GM12878 (cell line): ENCODE data around the gene RAPGEF4. TPM values are rescaled to one million over a fixed set of nuclear protein-coding genes. Genes with fewer than 3 reads are reported as not detected.

Experiments used
- ATAC-seq: fragments of 200-7000 bp; cut with Tn5 transposase; 3 replicates; pipeline ENCODE4 v1.9.1; 2020; ENCODE audit warnings: mild to moderate bottlenecking, moderate library complexity
- BruUV-seq: library from RNA; stranded (reverse); fragments of 400-500 nt; replicated peaks from 2 replicates; lab custom pipeline; 2021; lab: Mats Ljungman, UMichigan
- CTCF ChIA-PET: fragments of 300-600 bp; sonication (Branson Sonifier 250); formaldehyde crosslinking; extraction: SDS; loops from one replicate; lab custom pipeline; 2021; ENCODE audit warnings: inconsistent platforms; lab: Yijun Ruan, JAX
- POLR2A ChIA-PET: fragments of 350-600 bp; formaldehyde crosslinking; extraction: SDS; loops from one replicate; lab custom pipeline; 2021; ENCODE audit warnings: inconsistent platforms; lab: Charles Lee
- RAD21 ChIA-PET: fragments of 300-600 bp; sonication (Branson Sonifier 250); formaldehyde crosslinking; loops from one replicate; lab custom pipeline; 2023; ENCODE audit warnings: antibody characterized with exemption; ENCODE audit not compliant: unreplicated experiment; lab: Charles Lee
- SMC1A ChIA-PET: fragments of 300-600 bp; sonication (Branson Sonifier 250); formaldehyde crosslinking; loops from one replicate; lab custom pipeline; 2023; ENCODE audit not compliant: unreplicated experiment, uncharacterized antibody; lab: Charles Lee
- DNase-seq: peaks from one replicate; pipeline ENCODE4 v3.0.0-alpha.2; 2011; ENCODE audit warnings: low read depth, low spot score
- FAIRE-seq: peaks from 3 replicates; lab custom pipeline; 2011; peaks lifted over from hg19 to GRCh38; lab: Jason Lieb, UNC
- H2AFZ ChIP-seq: 2 replicates; pipeline ENCODE4 v1.6.0; 2011; ENCODE audit warnings: low read depth, low read length, control low read depth; ENCODE audit not compliant: control insufficient read depth
- H3K27ac ChIP-seq: 2 replicates; pipeline ENCODE4 v1.5.1; 2011; ENCODE audit warnings: control low read depth; ENCODE audit not compliant: control insufficient read depth, insufficient read depth
- H3K27me3 ChIP-seq, 2 experiments: replicated peaks in 1 of 2; 2 replicates each; pipeline versions ENCODE4 v1.6.0 to v1.6.1; 2011; ENCODE audit warnings: low read length in 1 of 2; ENCODE audit not compliant: control insufficient read depth in 2 of 2, insufficient read depth in 2 of 2
- H3K36me3 ChIP-seq, 2 experiments: 2 replicates each; pipeline ENCODE4 v1.5.1; 2011; ENCODE audit warnings: low read length in 1 of 2; ENCODE audit not compliant: control insufficient read depth in 2 of 2, insufficient read depth in 2 of 2
- H3K4me1 ChIP-seq: 2 replicates; pipeline ENCODE4 v1.6.1; 2011; ENCODE audit warnings: mild to moderate bottlenecking, low read length, moderate library complexity, mixed read lengths; ENCODE audit not compliant: control insufficient read depth, insufficient read depth
- H3K4me2 ChIP-seq: 2 replicates; pipeline ENCODE4 v1.6.0; 2011; ENCODE audit warnings: control low read depth; ENCODE audit not compliant: control insufficient read depth, insufficient read depth
- H3K4me3 ChIP-seq: fragments of 200-600 bp; sonication (generic); 2 replicates; pipeline ENCODE4 v1.5.1; 2016
- H3K79me2 ChIP-seq: 2 replicates; pipeline ENCODE4 v1.6.0; 2011; ENCODE audit warnings: low read length; ENCODE audit not compliant: control insufficient read depth, insufficient read depth
- H3K9ac ChIP-seq: 2 replicates; pipeline ENCODE4 v1.8.0; 2011; ENCODE audit warnings: low read length, control low read depth, mixed read lengths; ENCODE audit not compliant: control insufficient read depth, insufficient read depth
- H3K9me3 ChIP-seq: replicated peaks from 3 replicates; pipeline ENCODE4 v1.5.1; 2011; ENCODE audit warnings: mild to moderate bottlenecking, low read length; ENCODE audit not compliant: control insufficient read depth, insufficient read depth
- H4K20me1 ChIP-seq: 2 replicates; pipeline ENCODE4 v1.6.0; 2011; ENCODE audit not compliant: control insufficient read depth, insufficient read depth
- EP300 ChIP-seq, 2 experiments: fragments of 150-350 bp in 1 of 2; IDR thresholded peaks; 2 replicates each; pipeline ENCODE4 v1.6.1; 2011 to 2012; ENCODE audit warnings: low read depth in 2 of 2, low read length in 2 of 2, borderline replicate concordance in 1 of 2, improper control_type of control experiment in 1 of 2, inconsistent platforms in 1 of 2; ENCODE audit not compliant: control insufficient read depth in 1 of 2
- LARP7 ChIP-seq: fragments of 450-650 bp; IDR thresholded peaks from 2 replicates; pipeline ENCODE4 v1.6.1; 2017; ENCODE audit warnings: mild to moderate bottlenecking
- RELA ChIP-seq: fragments of 450-650 bp; IDR thresholded peaks from 2 replicates; pipeline ENCODE4 v1.8.0; 2014; ENCODE audit warnings: borderline replicate concordance; ENCODE audit not compliant: partially characterized antibody
- SMC3 ChIP-seq: IDR thresholded peaks from 2 replicates; pipeline ENCODE4 v1.6.1; 2011; ENCODE audit warnings: low read length, improper control_type of control experiment, borderline replicate concordance
- WRNIP1 ChIP-seq: IDR thresholded peaks from 2 replicates; pipeline ENCODE4 v1.6.1; 2011; ENCODE audit warnings: low read depth, low read length, improper control_type of control experiment, borderline replicate concordance
- WGBS: methylation state at CpG from one replicate; pipeline ENCODE4 v1.1.6; 2016; ENCODE audit warnings: low lambda C conversion rate; ENCODE audit not compliant: insufficient replicate concordance, insufficient coverage; ENCODE audit errors: missing lambda C conversion rate; 5-methylcytosine and 5-hydroxymethylcytosine counted together
- in situ Hi-C: fragments of 300-500 bp; cut with MboI; formaldehyde crosslinking; loops from 9 replicates; pipeline ENCODE4 v1.14.3; 2018; ENCODE audit warnings: mixed read lengths
- intact Hi-C: fragments of 100-400 bp; cut with micrococcal nuclease; formaldehyde crosslinking; loops from one replicate; pipeline ENCODE4 v1.14.2; 2022; ENCODE audit not compliant: unreplicated experiment
- polyA plus RNA-seq, 11 experiments: library from polyadenylated mRNA; depleted of rRNA in 4 of 11; unstranded in 6 of 11; stranded (reverse) in 5 of 11; fragments of >200 nt; fragmentation: Nextera tagmentation in 4 of 11; fragmentation: Illumina TruSeq in 1 of 11; extraction: Ambion mirVana in 4 of 11; extraction: Trizol in 1 of 11; gene quantifications; 1 replicate in 1 of 11; 2 replicates in 10 of 11; pipeline versions ENCODE4 v1.2.1 to v1.2.3, GENCODE V29; 2011 to 2016; ENCODE audit warnings: inconsistent platforms in 2 of 11, missing spikeins in 2 of 11, low read depth in 1 of 11
- total RNA-seq, 4 experiments: library from RNA; depleted of rRNA in 3 of 4; stranded (reverse); fragments of >200 nt in 3 of 4; fragmentation: Illumina TruSeq in 1 of 4; extraction: Trizol in 1 of 4; gene quantifications; 2 replicates each; pipeline versions ENCODE4 v1.2.1 to v1.2.3, GENCODE V29; 2013 to 2021
- TF ChIP-seq, protein P1 (sequence below): IDR thresholded peaks from 2 replicates; pipeline ENCODE4 v1.6.1; 2012; ENCODE audit warnings: low read length, inconsistent platforms

RAPGEF4 gene
- total and polyA plus RNA-seq, 10 of the 15 experiments (the other 5 are each of a cell fraction or from before 2014, with no cell fraction given) = 0.18 TPM; not detected in 8

DNA sequence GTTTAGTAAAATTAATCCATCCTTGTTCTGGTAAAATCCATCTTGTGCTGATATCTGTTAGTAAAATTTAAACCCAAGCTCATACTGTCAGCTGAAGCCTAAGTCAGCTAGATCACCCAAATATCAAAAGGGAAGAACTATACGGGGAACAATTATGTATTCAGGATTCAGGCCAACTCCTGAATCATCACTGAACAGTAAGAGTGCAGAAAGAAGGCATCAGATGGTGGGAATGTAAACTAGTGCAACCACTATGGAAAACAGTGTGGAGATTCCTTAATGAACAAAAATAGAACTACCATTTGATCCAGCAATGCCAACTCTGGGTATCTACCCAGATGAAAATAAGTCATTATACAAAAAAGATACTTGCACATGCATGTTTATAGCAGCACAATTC is 81.8 kb downstream of the RAPGEF4 start:
- no TSS peak for BruUV-seq
- H3K4me2 ChIP-seq = no peak overlapping the region
- ATAC-seq (no peak), FAIRE-seq (no peak), DNase-seq (no peak)
- no peaks in the 10 kb centered on the region; the same call in 1 of the 2 replicates for H4K20me1 ChIP-seq
- ChIA-PET POLR2A (no interaction called here), SMC1A (interaction anchor here (0.7 kb wide), 1 partner anchor 1608 kb away, joined by 4 read pairs; no protein-coding TSS in a partner anchor), RAD21 (no interaction called here), CTCF (interaction anchor here (0.8 kb wide), 1 partner anchor 113 kb away, joined by 3 read pairs; no protein-coding TSS in a partner anchor)
- TF ChIP-seq EP300 (IDR thresholded peaks at IDR 0.05; ENCODE audit: borderline replicate concordance in 1 of 2, control insufficient read depth in 1 of 2, low read depth in 2 of 2, low read length in 2 of 2) = no peak
- TF ChIP-seq RELA = no peak
- TF ChIP-seq, protein P1, sequence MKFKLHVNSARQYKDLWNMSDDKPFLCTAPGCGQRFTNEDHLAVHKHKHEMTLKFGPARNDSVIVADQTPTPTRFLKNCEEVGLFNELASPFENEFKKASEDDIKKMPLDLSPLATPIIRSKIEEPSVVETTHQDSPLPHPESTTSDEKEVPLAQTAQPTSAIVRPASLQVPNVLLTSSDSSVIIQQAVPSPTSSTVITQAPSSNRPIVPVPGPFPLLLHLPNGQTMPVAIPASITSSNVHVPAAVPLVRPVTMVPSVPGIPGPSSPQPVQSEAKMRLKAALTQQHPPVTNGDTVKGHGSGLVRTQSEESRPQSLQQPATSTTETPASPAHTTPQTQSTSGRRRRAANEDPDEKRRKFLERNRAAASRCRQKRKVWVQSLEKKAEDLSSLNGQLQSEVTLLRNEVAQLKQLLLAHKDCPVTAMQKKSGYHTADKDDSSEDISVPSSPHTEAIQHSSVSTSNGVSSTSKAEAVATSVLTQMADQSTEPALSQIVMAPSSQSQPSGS = no peak
- TF ChIP-seq SMC3 = no peak
- TF ChIP-seq LARP7 = no peak
- H3K4me3 ChIP-seq = no peak overlapping the region
- H3K9ac ChIP-seq = no peak overlapping the region
- H3K27ac ChIP-seq = no peak overlapping the region
- in situ Hi-C loops = loop anchor here (25.0 kb wide), 1 partner anchor 120 kb away; no protein-coding TSS in a partner anchor
- WGBS = 0% methylated on average over 1 of the region's 1 CpG
- no peaks in the 10 kb centered on the region for H3K36me3 ChIP-seq
- no peaks in the 10 kb centered on the region for H3K4me1 ChIP-seq
- H3K79me2 ChIP-seq = no peaks in the 10 kb centered on the region
- H3K9me3 ChIP-seq = no peaks in the 10 kb centered on the region
- no peaks in the 10 kb centered on the region; a peak in 1 of 4 replicates for H3K27me3 ChIP-seq
- no peak overlapping the region for H2AFZ ChIP-seq
- intact Hi-C loops = no loop called here

DNA sequence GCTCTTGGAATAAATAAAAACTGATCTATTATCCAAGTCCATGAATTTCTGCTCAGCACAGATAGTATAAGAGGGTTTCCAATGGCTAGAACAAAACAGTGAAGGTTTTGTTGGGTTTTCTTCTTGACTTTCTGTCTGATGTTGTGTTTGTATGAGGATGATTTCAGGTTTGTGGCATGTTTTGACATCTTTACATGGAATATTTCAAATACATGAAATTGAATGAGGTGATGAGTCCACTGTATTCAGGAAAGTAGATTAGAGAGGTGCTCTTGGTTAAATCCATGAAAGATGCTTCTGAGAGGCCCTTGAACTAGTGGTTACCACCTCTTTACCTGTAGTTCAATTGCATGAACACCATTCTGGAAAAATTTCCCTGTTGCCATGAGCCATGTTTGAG is 84.3 kb downstream of the RAPGEF4 start:
- no peaks in the 10 kb centered on the region; a peak in 1 of 4 replicates for H3K27me3 ChIP-seq
- ChIA-PET RAD21 (no interaction called here), POLR2A (no interaction called here), SMC1A (no interaction called here), CTCF (no interaction called here)
- H3K27ac ChIP-seq = no peak overlapping the region
- no peaks in the 10 kb centered on the region for H3K36me3 ChIP-seq
- no peak overlapping the region for H2AFZ ChIP-seq
- H3K9ac ChIP-seq = no peak overlapping the region
- DNase-seq (no peak), FAIRE-seq (no peak), ATAC-seq (no peak)
- TF ChIP-seq WRNIP1 = no peak
- no TSS peak for BruUV-seq
- intact Hi-C loops (no loop called here), in situ Hi-C loops (loop anchor here (25.0 kb wide), 1 partner anchor 117 kb away; no protein-coding TSS in a partner anchor)
- H3K4me3 ChIP-seq = no peak overlapping the region
- H4K20me1 ChIP-seq = no peaks in the 10 kb centered on the region; the same call in 1 of the 2 replicates
- no peaks in the 10 kb centered on the region for H3K9me3 ChIP-seq
- H3K79me2 ChIP-seq = no peaks in the 10 kb centered on the region
- H3K4me2 ChIP-seq = no peak overlapping the region
- no peaks in the 10 kb centered on the region for H3K4me1 ChIP-seq
